Transverse colon (tissue), 3 donors: Measurements from ENCODE around the gene MRPL55.

Experiments
- EP300 ChIP-seq: sonication (generic); formaldehyde crosslinking; IDR thresholded peaks from one replicate; pipeline ENCODE4 v1.6.1; 2017; ENCODE audit warnings: antibody characterized with exemption, low read depth
- POLR2A ChIP-seq: fragments of 450-650 bp; IDR thresholded peaks from one replicate; pipeline ENCODE4 v1.6.1; 2016; ENCODE audit warnings: antibody characterized with exemption, mild to moderate bottlenecking, moderate library complexity
- TF ChIP-seq, protein P1 (sequence below), 5 experiments: fragments of 200-600 bp in 3 of 5; fragments of 450-650 bp in 2 of 5; sonication (generic) in 3 of 5; IDR thresholded peaks; 1 replicate in 2 of 5; 2 replicates in 3 of 5; pipeline ENCODE4 v1.5.1; 2016 to 2017; ENCODE audit warnings: antibody characterized with exemption in 5 of 5, inconsistent platforms in 3 of 5, mild to moderate bottlenecking in 2 of 5, moderate library complexity in 1 of 5

DNA sequence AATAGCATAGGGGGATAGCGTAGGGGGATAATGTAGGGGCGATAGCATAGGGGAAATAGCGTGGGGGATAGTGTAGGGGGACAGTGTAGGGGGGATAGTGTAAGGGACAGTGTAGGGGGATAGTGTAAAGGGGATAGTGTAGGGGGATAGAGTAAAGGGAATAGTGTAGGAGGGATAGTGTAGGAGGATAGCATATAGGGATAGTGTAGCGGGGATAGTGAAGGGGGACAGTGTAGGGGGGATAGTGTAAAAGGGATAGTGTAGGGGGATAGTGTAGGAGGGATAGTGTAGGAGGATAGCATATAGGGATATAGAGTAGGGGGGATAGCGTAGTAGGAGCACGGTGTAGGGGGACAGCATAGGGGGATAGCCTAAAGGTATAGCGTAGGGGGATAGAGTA, 40.7 kb downstream of the MRPL55 start:
- TF ChIP-seq, protein P1, sequence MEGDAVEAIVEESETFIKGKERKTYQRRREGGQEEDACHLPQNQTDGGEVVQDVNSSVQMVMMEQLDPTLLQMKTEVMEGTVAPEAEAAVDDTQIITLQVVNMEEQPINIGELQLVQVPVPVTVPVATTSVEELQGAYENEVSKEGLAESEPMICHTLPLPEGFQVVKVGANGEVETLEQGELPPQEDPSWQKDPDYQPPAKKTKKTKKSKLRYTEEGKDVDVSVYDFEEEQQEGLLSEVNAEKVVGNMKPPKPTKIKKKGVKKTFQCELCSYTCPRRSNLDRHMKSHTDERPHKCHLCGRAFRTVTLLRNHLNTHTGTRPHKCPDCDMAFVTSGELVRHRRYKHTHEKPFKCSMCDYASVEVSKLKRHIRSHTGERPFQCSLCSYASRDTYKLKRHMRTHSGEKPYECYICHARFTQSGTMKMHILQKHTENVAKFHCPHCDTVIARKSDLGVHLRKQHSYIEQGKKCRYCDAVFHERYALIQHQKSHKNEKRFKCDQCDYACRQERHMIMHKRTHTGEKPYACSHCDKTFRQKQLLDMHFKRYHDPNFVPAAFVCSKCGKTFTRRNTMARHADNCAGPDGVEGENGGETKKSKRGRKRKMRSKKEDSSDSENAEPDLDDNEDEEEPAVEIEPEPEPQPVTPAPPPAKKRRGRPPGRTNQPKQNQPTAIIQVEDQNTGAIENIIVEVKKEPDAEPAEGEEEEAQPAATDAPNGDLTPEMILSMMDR (IDR thresholded peaks at IDR 0.05): no peak
- TF ChIP-seq EP300: no peak
- TF ChIP-seq POLR2A: no peak
